ENCODE results near the gene CYP2D6.

GRCh38 chr22:42154293-42155052 lies 23.9 kb upstream of the CYP2D6 start:
- TF ChIP-seq, protein P1, sequence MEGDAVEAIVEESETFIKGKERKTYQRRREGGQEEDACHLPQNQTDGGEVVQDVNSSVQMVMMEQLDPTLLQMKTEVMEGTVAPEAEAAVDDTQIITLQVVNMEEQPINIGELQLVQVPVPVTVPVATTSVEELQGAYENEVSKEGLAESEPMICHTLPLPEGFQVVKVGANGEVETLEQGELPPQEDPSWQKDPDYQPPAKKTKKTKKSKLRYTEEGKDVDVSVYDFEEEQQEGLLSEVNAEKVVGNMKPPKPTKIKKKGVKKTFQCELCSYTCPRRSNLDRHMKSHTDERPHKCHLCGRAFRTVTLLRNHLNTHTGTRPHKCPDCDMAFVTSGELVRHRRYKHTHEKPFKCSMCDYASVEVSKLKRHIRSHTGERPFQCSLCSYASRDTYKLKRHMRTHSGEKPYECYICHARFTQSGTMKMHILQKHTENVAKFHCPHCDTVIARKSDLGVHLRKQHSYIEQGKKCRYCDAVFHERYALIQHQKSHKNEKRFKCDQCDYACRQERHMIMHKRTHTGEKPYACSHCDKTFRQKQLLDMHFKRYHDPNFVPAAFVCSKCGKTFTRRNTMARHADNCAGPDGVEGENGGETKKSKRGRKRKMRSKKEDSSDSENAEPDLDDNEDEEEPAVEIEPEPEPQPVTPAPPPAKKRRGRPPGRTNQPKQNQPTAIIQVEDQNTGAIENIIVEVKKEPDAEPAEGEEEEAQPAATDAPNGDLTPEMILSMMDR (IDR thresholded peaks at IDR 0.05; ENCODE audit: low read length), result no peak
- TF ChIP-seq EZH2 (IDR thresholded peaks at IDR 0.05; ENCODE audit: borderline replicate concordance, low read length), result no peak

Measured in OCI-LY1 (cell line).